CD4-positive, alpha-beta T cell treated with Interleukin-17A for 4 hours (primary cell): ENCODE measurements around the gene CSK.
A peak's percentile ranks its signal among the peaks of the same experiment; 100 is the strongest.

Source experiments
- DNase-seq: peaks from one replicate; pipeline ENCODE4 v3.0.0-alpha.2; 2020; ENCODE audit warnings: mixed read lengths

The CSK gene

DNA sequence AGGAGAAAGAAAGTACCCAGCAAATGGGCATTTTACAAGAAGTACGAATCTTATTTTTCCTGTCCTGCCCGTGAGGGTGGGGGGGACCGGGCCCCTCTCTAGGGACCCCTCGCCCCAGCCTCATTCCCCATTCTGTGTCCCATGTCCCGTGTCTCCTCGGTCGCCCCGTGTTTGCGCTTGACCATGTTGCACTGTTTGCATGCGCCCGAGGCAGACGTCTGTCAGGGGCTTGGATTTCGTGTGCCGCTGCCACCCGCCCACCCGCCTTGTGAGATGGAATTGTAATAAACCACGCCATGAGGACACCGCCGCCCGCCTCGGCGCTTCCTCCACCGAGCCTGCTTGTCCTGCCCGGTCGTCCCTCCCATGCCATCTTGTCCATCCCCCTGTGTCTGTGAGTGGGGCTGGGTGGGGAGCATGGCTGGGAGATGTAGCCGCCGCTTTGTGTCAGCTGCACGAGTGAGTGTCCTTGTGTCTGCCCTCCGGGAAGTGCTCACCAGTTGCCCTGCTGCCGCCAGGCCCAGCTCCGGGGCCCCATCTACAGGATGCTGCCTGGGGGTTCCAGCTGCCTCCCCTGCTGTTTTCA is 21.1 kb downstream of the CSK start:
- DNase-seq = no peak

DNA sequence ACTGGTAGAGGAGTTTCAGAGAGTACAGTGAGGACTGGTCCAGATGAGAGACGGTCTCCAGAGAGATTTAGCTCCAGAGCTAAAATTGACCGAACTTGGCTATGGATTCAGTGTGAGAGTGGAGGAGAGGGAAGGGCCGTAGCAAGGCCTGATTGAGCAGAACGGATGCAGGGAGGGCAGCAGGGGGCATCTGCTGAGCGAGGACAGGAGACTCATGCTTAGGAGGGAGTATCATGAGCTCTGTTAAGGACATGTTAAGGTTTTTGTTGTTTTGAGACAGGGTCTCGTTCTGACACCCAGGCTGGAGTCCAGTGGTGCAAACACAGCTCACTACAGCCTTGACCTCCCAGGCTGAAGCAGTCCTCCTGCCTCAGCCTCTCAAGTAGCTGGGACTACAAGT is 23.1 kb downstream of the CSK start:
- DNase-seq = peak; percentile 13

DNA sequence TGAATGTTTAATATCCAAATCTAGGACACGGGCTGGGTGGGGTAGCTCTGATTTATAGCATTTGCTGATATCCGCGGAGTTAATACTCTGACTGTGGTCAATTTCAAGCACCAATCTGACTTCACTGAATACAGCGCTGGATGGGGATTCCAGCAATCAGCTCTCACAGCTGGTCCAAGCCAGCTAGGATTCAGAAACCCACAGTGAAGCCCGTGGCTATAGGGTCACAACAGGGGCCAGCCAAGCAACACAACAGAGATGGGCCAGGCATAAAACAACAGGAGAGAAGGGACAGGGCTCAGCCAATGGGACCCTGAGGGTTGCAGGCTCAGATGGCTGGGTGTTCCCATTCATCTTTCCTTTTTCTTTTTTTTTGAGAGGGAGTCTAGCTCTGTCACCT is 25.4 kb downstream of the CSK start:
- DNase-seq = no peak

DNA sequence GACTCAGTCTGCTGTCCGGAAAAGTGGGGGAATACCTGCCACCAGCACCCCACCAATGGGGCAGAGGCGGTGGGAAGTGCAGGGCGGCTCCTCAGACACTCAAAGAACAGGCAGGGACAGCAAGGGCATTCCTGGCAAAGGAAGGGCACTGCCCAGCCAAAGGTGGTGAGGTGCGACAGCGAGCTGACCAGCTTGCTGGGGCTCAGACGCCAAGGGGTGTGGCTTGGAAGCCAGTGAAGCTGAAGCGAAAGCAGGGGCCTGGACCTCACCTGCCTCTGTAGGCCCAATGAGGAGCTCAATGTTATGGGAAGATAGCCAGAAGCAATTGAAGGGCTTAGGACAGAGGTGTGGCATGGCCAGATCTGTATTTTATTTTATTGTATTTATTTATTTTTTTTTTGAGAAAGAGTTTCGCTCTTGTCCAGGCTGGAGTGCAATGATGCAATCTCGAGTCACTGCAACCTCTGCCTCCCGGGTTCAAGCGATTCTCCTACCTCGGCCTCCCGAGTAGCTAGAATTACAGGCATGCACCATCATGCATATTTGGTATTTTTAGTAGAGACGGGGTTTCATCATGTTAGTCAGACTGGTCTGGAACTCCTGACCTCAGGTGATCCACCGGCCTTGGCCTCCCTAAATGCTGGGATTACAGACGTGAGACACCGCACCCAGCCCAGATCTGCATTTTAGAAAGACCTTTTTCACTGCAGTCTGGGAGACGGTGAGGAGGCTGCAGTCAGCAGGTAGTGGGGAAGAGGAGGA is 26.4 kb downstream of the CSK start:
- DNase-seq = no peak

DNA sequence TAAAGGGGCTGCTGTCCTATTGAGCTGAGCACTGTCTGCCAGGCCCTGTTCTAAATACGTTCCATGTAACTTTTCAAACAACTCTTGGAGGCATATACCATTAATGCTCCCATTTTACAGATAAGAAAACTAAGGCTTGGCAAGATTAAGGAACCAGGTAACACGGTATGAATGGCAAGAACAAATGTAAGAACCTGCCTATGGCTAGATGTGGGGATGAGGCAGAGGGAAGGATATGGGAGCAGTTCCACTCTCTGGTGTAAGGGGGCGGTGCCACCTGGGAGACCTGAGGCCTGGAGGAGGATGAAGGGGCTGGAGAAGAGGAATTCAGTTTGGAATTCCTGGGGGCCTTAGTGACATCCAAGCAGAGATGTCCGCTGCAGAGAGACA is 27.0 kb downstream of the CSK start:
- DNase-seq = no peak

DNA sequence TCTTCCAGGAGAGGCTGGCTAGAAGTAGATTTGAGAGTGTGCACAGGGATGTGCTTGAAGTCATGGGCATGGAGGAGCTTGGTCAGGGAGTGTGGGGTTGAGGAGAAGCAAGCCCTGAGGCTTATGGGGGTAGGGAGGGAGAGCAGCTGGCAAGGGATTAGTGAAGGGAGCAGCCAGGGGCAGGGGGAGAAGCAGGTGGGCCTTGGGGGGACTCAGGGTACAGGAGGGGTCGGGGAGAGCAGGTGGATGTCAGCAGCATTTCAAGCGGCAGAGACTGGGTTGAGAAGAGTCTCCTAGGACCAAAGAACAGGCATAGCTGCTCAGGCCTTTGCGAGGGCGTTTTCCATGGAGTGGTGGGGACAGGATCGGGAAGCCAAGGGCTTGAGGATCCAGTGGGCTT is 27.4 kb downstream of the CSK start:
- no peak for DNase-seq

DNA sequence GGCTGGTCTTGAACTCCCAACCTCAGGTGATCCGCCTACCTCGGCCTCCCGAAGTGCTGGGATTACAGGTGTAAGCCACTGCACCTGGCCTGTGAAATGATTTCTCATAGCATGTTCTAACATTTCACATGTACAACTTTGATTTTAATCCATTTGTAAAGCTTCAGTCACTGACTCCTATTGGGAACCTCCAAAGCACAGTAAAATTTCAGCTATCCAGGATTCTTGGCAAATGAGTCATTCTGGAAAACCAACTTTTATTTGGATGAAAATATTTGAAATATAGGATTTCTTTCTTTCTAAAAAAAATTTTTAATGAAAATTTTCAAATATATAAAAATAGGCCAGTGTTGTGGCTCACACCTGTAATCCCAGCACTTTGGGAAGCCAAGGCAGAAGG is 28.1 kb downstream of the CSK start:
- DNase-seq = no peak

DNA sequence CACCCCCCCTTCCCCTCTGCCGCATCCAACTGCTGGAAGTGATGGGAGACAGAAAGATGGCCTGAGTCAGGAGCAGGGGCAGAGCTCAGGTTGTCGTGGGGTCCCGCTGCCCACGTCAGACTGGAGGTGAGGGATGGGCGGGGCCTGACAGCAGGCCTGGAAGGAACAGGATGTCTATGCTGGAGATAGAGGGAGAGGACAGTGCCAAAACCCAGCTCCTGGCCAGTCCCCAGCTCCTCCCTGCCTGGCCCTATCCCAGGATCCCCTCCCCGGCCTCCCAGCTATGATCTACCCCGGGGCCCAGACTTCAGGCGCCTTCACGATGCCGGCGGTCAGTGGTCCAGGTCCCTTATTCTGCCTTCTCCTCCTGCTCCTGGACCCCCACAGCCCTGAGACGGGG is 30.7 kb downstream of the CSK start, which contains the start of gene LMAN1L:
LMAN1L (plus strand) TSS at position 303 of the 400 bp plus-strand sequence; CDS start at position 323, 20 bp downstream.
- DNase-seq = no peak

DNA sequence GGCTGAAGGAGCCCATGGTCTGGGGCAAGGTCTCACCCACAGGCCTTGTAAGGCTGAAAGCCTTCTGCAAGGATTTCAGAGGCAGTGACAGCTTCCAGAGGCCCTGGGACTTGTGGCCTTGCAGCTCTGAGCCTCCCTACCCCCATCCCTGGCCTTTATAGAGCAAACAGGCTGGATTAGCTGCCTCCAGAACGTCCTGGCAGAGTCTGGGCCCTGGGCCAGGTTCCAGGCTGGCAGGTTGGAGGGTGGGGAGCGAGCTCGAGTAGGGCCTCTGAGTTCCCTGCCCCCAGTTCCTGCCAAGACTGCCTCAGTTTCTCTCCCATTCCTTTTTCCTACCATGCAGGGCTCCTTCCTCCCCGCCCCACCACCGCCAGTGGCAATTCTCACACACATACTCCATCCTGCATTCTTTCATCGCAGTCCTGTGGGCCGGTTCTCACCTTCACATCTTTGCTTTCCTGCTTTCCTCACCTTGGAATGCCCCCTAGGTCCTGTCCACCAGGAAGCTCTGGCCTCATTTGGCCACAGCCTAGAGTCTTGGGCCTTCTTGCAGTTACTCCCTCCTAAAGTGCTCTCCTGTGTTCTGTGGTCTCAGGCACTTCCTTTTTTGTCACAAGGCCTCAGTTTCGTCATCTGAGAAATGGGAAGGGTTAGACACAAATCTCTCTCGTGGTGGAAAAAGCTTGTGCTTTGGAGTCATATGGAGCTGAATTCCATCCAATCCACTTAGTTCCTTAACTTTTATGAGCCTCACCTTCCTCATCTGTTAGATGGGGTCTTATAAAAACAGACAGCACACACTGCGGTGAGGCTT is 33.4 kb downstream of the CSK start:
- DNase-seq = no peak

DNA sequence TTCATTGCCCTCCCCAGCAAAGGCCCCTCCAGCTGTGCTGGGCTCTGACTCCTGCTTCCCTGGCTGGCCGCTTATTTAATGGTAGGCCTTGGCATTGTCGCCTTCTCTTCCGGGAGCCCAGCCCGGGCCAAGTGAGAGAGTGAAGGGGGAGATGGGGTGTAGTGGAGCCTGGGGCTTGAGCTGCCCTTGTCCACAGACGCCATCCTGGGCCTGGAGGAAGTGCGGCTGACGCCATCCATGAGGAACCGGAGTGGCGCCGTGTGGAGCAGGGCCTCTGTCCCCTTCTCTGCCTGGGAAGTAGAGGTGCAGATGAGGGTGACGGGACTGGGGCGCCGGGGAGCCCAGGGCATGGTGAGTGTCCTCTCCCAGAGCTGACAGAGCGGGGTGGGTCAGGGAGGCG is 34.1 kb downstream of the CSK start:
- DNase-seq = no peak

DNA sequence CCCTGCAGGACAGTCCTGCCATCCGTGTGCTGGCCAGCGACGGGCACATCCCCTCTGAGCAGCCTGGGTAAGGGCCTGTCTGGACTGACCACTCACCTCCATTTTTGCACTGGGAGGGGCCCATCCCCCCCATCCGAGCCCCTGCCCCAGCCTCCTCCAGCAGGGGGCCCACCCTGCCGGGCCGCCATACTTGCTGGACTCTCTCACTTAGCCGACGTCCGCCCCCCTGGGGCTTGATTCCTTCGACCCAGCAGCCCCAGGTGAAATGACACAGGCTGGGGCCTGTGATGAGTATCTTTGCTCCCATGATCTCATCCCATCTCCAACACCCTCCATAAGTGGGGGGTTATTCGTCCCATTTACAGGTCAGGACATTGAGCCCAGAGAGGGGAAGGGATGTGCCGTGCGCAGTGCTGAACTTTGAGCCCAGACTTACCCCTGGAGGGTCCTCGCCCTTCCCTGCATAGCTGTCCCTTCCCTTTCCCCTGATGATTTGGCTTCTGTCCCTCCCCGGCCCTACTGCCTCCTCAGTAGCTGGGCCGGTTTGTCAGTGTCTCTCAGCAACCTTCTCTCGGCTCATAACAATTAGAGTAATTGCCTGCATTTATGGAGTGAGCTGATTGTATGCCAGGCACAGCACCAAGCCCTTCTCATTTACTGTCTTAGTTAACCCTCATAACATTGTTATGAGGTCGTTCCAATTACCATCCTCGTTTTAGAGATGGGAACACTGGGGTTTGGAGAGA is 34.9 kb downstream of the CSK start:
- DNase-seq = no peak

DNA sequence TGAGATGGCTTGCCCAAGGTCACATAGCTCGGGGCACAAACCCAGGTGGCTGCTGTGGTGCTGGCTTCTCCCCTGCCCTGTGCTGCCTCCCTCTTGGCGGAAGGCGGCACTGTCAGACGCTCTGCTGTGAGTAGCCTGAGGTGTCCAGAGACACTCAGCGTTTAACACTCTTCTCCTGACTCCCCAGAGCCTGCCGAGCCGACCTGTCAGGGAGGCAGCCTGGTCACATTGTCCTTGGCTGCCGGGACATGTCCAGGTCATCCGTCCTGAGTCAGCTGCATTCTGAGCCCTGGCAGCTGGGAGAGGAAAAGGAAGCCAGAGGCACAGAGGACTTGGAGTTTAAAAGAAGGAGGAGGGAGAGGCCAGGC is 35.5 kb downstream of the CSK start:
- no peak for DNase-seq

DNA sequence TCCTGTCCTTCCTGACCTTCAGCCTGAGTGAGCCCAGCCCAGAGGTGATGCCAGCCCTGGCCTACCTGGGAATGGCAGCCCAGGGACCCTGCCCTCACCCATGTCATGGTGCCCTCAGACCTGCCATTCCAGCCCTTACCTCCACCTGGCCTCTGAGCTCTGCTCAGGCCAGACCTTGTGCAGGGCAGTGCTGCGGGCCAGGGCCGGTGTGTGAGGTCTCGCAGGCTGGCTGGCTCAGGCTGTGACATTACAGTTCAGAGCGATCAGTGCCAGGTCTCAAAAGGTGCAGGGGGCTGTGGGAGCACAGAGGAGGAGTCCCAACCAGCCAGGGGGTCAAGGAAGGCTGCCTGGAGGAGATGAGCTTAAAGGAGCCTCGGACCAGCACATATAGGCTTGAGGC is 38.2 kb downstream of the CSK start:
- DNase-seq = no peak

DNA sequence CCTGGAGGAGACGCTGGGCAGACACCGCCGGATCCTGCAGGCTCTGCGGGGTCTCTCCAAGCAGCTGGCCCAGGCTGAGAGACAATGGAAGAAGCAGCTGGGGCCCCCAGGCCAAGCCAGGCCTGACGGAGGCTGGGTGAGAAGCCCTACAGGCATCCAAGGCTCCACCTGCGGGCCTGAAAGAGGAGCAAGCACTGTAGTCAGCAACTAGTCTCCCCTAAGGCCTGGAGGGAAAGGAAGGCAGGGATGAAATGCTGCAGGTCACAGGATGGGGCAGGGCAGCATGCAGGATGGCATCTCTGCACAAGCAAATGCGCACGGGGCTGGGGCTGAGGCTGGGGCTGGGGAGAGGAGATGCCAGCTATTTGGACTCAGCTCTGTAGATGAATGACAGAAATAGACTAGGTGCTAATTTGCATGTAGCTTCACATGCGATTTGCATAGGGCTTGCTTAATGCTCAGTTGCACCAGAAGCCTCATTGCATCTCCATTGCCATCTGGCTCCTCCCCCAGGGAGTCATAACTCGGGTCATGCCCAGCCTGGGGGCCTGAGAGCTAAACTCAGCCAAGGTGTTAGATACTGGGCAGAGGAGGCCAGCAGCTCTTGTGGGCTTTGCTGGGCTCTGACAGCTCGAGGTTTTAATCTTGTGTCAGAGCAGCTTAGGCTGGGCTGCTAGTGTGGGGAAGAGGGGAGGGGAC is 39.4 kb downstream of the CSK start:
- DNase-seq = no peak

DNA sequence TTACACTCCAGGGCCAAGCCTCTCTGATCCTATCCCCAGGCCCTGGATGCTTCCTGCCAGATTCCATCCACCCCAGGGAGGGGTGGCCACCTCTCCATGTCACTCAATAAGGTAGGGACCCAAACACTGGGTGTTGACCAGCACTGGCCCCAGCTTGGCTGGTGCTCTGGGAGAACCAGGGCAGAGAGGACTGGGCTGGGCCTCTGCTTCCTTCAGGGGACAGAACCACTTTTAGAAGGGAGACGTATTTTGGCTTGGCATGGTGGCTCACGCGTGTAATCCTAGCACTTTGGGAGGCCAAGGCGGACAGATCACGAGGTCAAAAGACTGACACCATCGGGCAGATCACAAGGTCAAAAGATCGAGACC is 39.9 kb downstream of the CSK start:
- no peak for DNase-seq

DNA sequence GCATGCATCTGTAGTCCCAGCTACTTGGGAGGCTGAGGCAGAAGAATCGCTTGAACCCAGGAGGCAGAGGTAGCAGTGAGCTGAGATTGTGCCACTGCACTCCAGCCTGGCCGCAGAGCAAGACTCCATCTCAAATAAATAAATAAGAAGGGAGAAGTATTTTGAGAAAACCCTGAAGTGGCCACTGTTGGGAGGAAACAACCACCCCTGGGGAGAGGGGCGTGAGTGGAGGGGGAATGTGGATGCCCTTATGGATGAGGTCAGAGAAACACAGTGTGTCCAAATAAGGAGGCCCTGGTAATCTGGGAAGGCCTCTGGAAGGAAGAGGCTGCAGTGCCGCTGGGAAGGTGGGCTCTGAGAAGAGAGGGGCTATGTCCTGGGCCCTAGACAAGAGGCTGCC is 40.4 kb downstream of the CSK start:
- no peak for DNase-seq

DNA sequence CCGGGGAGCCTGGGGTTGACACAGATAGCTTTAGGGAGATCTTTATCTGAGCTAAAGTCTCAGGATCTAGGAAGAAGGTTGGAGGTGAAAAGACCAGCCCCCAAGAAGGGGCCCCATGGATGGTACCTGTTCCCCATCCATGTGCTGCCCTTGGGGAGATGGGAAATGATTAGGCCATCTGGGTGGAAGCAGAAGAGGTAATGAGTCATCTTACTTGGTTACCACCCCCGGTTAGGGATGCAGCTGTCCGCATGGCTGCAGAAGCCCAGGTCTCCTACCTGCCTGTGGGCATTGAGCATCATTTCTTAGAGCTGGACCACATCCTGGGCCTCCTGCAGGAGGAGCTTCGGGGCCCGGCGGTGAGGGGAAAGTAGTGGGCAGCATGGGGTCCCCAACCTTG is 41.4 kb downstream of the CSK start:
- no peak for DNase-seq

DNA sequence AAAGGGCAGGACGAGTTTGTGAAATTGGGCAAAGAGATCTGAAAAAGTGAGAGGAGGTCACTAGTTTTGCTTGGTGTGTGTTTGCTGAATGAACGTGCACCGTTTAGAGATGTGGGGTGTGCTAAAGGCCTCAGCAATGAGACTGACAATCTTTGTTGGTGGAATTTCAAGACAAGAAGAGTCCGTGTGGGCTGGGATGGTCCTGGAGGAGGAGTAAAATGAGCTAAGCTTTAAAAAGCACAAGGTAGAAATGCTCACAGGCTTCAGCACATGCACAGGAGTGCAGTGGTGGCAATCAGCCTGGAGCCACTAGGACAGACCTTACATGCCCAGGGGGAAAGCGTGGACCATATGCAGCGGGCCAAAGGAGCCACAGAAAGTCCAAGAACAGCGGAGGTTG is 43.1 kb downstream of the CSK start:
- DNase-seq = no peak

DNA sequence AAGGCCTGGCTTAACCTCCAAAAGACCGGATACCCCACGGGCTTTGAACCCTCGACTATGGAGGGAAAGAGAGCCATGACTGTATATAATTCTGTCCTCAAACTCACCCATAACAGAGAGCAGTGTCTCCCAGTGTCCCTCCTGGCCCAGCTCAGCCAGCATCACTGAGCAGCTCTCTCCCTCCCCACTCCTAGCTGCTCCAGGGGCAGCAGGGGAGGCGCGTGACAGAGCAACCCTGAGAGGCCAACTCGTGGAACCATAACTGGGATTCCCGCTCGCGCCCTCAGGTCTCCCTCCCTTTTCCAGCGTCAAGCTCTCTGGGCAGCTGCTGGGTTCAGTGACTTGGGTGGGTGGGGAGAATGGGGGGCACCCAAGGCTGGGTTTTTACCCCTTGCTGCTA is 44.0 kb downstream of the CSK start:
- DNase-seq = no peak

DNA sequence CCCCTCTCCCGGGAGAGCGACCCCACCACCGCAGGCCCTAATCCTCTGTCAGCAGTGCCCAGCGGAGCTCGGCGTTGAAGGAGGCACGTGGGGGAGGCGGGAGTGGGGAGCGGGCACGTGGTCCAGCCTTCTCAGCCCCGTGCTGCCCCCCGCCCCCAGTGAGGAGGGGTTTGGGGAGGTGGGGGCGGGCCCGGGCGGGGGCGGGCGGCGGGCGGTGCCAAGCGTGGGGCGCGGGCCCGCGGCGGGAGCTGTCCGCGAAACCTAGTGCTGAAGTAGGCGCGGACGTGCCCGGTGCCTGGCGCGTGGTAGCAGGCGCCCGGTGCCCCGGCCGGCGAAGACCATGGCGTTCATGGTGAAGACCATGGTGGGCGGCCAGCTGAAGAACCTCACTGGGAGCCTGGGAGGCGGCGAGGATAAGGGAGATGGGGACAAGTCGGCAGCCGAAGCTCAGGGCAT is 44.5 kb downstream of the CSK start, which contains the start of gene CPLX3:
CPLX3 (plus strand) TSS at position 264 of the 456 bp plus-strand sequence; CDS start at position 341, 77 bp downstream.
- peak; percentile 61 for DNase-seq

DNA sequence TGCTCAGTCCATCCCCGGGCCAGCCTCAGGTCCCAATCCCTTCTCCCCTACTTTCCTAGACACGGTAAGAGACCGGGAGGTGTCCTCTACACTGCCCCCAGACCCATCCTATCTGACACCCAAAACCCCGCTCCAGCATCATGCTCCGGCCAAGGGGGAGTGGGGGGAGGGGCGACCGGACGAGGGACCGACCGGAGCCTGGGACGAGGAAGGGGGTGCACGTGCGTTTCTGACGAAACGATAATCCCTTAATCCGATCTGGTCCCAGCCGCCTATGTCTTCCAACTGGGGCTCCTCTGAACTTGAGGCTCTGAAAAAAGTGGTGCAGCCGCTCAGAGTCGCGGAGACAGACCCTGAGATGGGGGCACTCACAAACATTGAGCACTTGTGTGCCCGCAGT is 45.0 kb downstream of the CSK start:
- no peak for DNase-seq

DNA sequence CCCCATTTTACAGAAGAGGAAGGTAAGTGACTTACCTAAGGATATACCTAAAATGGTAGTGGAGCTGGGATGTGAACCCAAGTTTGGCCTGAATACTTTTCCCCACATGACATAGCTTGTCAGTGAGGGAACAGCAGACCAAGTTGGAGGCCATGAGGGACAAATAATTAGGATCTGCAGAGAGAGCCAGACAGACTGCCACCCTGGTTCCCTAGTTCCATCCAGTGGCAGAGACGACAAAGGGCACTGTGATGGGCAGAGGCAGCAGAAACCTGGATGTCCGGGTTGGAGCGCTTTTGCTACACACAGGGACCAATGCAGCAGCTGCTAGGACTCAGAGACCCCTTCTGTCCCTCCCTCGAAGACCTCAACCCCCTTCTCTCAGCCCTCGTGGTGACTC is 45.7 kb downstream of the CSK start:
- no peak for DNase-seq

DNA sequence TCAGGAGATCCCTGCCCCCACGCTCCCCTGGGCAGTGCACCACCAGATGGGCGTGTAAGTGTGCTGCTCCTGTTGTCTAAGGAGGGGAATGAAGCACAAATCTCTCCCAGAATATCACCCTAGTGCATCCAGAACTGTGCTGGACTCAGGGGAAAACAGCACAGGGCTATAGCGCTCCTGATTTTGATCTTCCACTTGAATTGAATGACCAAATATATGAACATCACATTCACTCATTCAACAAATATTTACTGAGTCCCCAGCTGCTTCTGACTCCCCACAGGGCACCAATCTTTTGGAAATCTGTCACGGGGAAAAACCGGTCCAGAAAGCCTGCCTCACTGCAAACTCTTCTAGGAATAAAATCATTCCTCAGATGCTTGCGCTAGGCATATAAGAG is 47.0 kb downstream of the CSK start:
- DNase-seq = no peak
